Activated T-cell treated with anti-CD3 and anti-CD28 coated beads for 24 hours (primary cell): Measurements from ENCODE around the gene FOXI2.

Source experiments
- DNase-seq: peaks from one replicate; pipeline ENCODE4 v3.0.0-alpha.2; 2020; ENCODE audit warnings: low read depth

FOXI2 gene

GRCh38 chr10:127743205-127743604, 6.2 kb downstream of the FOXI2 start:
- DNase-seq, result no peak

GRCh38 chr10:127744956-127745355, 8.0 kb downstream of the FOXI2 start:
- DNase-seq, result no peak

GRCh38 chr10:127745861-127746260, 8.9 kb downstream of the FOXI2 start:
- no peak for DNase-seq

GRCh38 chr10:127755753-127756152, 18.8 kb downstream of the FOXI2 start:
- DNase-seq, result no peak

GRCh38 chr10:127756264-127756663, 19.3 kb downstream of the FOXI2 start:
- no peak for DNase-seq

- no peak for DNase-seq
These were observed 20.0 kb downstream of the FOXI2 start for GRCh38 chr10:127757033-127757432.

- DNase-seq, result no peak
These were observed 22.3 kb downstream of the FOXI2 start for GRCh38 chr10:127759276-127759675.

GRCh38 chr10:127762925-127763324, 25.9 kb downstream of the FOXI2 start:
- no peak for DNase-seq

- no peak for DNase-seq
These were observed 38.0 kb downstream of the FOXI2 start for GRCh38 chr10:127774766-127775559.

GRCh38 chr10:127776816-127777215, 39.8 kb downstream of the FOXI2 start:
- DNase-seq, result no peak

GRCh38 chr10:127781412-127781811, 44.4 kb downstream of the FOXI2 start:
- DNase-seq, result no peak

GRCh38 chr10:127787873-127788272, 50.9 kb downstream of the FOXI2 start:
- DNase-seq, result no peak

- no peak for DNase-seq
These were observed 53.2 kb downstream of the FOXI2 start for GRCh38 chr10:127790066-127790624.
